Loucy (cell line): ENCODE results near the gene RAB27B.

Experiments
- H2AFZ ChIP-seq: fragments of 200-600 bp; sonication (generic); 2 replicates; pipeline ENCODE4 v1.6.0; 2016; ENCODE audit warnings: antibody characterized with exemption, mild to moderate bottlenecking, low read length, moderate library complexity
- H3F3A ChIP-seq: fragments of 200-600 bp; 2 replicates; pipeline ENCODE4 v1.6.0; 2016; ENCODE audit warnings: antibody characterized with exemption, low read depth, mild to moderate bottlenecking
- H3K27me3 ChIP-seq: fragments of 200-600 bp; sonication (generic); 2 replicates; pipeline ENCODE4 v1.6.1; 2014; ENCODE audit warnings: low read length, mild to moderate bottlenecking; ENCODE audit not compliant: insufficient read depth, poor library complexity, severe bottlenecking
- H3K36me3 ChIP-seq: fragments of 200-600 bp; sonication (generic); 2 replicates; pipeline ENCODE4 v1.6.1; 2016; ENCODE audit warnings: low read length; ENCODE audit not compliant: insufficient read depth
- H3K4me1 ChIP-seq: fragments of 200-600 bp; sonication (generic); 2 replicates; pipeline ENCODE4 v1.5.1; 2014; ENCODE audit warnings: low read length, mild to moderate bottlenecking; ENCODE audit not compliant: insufficient read depth, poor library complexity, severe bottlenecking
- H3K4me2 ChIP-seq: fragments of 200-600 bp; sonication (generic); 2 replicates; pipeline ENCODE4 v1.6.0; 2014; ENCODE audit warnings: antibody characterized with exemption, low read length, low read depth, mild to moderate bottlenecking; ENCODE audit not compliant: poor library complexity, severe bottlenecking
- H3K4me3 ChIP-seq: fragments of 200-600 bp; sonication (generic); 2 replicates; pipeline ENCODE4 v1.5.1; 2014; ENCODE audit warnings: low read length, mild to moderate bottlenecking, mixed read lengths; ENCODE audit not compliant: poor library complexity, severe bottlenecking
- H3K79me2 ChIP-seq: fragments of 200-600 bp; sonication (generic); 2 replicates; pipeline ENCODE4 v1.6.1; 2014; ENCODE audit warnings: low read length; ENCODE audit not compliant: insufficient read depth
- H3K9ac ChIP-seq: fragments of 200-600 bp; sonication (generic); 2 replicates; pipeline ENCODE4 v1.6.0; 2014; ENCODE audit warnings: mild to moderate bottlenecking, low read depth, low read length, moderate library complexity; ENCODE audit not compliant: poor library complexity, severe bottlenecking
- H3K9me2 ChIP-seq: fragments of 200-600 bp; sonication (generic); replicated peaks from 2 replicates; pipeline ENCODE4 v1.6.1; 2016; ENCODE audit warnings: low read depth, low read length, mixed read lengths
- H3K9me3 ChIP-seq: fragments of 200-600 bp; sonication (generic); 2 replicates; pipeline ENCODE4 v1.6.1; 2014; ENCODE audit warnings: mild to moderate bottlenecking, antibody characterized with exemption, low read length, low read depth; ENCODE audit not compliant: insufficient read depth
- H4K20me1 ChIP-seq: fragments of 200-600 bp; sonication (generic); 2 replicates; pipeline ENCODE4 v1.6.0; 2014; ENCODE audit warnings: antibody characterized with exemption, low read length, mild to moderate bottlenecking; ENCODE audit not compliant: insufficient read depth, poor library complexity, severe bottlenecking
- CTCF ChIP-seq: fragments of 200-600 bp; sonication (generic); conservative IDR thresholded peaks from 2 replicates; pipeline ENCODE4 v1.5.1; 2014; ENCODE audit warnings: mild to moderate bottlenecking, antibody characterized with exemption, low read length
- EZH2phosphoT487 ChIP-seq: fragments of 200-600 bp; IDR thresholded peaks from 2 replicates; pipeline ENCODE4 v1.6.1; 2018; ENCODE audit warnings: antibody characterized with exemption, mild to moderate bottlenecking, moderate library complexity, borderline replicate concordance

The RAB27B gene

GRCh38 chr18:54801374-54801773, 26.9 kb upstream of the RAB27B start:
- H3K27me3 ChIP-seq: no peaks in the 10 kb centered on the region
- H3K9me3 ChIP-seq: no peaks in the 10 kb centered on the region
- H3K79me2 ChIP-seq: no peaks in the 10 kb centered on the region
- H3K9me2 ChIP-seq: no peaks in the 10 kb centered on the region
- H3K4me2 ChIP-seq: no peak overlapping the region
- TF ChIP-seq CTCF (no peak), EZH2phosphoT487 (no peak)
- no peaks in the 10 kb centered on the region for H4K20me1 ChIP-seq
- H3K4me3 ChIP-seq: no peak overlapping the region
- H3K4me1 ChIP-seq: peaks cover 26% of the 10 kb centered on the region
- H3K9ac ChIP-seq: no peak overlapping the region
- H2AFZ ChIP-seq: no peak overlapping the region
- H3F3A ChIP-seq: no peaks in the 10 kb centered on the region
- H3K36me3 ChIP-seq: no peaks in the 10 kb centered on the region

GRCh38 chr18:54802178-54802577, 26.1 kb upstream of the RAB27B start:
- H3K4me3 ChIP-seq: no peak overlapping the region
- TF ChIP-seq CTCF: no peak
- no peak for TF ChIP-seq EZH2phosphoT487
- no peaks in the 10 kb centered on the region for H3F3A ChIP-seq
- H3K9ac ChIP-seq: no peak overlapping the region
- no peaks in the 10 kb centered on the region for H3K27me3 ChIP-seq
- H3K9me3 ChIP-seq: no peaks in the 10 kb centered on the region
- no peak overlapping the region for H2AFZ ChIP-seq
- H3K79me2 ChIP-seq: no peaks in the 10 kb centered on the region
- no peaks in the 10 kb centered on the region for H3K9me2 ChIP-seq
- no peaks in the 10 kb centered on the region for H4K20me1 ChIP-seq
- H3K36me3 ChIP-seq: no peaks in the 10 kb centered on the region
- no peak overlapping the region for H3K4me2 ChIP-seq
- H3K4me1 ChIP-seq: peaks cover 33% of the 10 kb centered on the region

GRCh38 chr18:54802686-54803395, 25.4 kb upstream of the RAB27B start:
- Histone ChIP-seq H3K4me2 (no peak overlapping the region), H2AFZ (no peak overlapping the region), H3K79me2 (no peaks in the 10 kb centered on the region), H3K9me3 (no peaks in the 10 kb centered on the region), H3K9ac (no peak overlapping the region), H3K4me1 (peaks cover 40% of the 10 kb centered on the region), H4K20me1 (no peaks in the 10 kb centered on the region), H3K27me3 (no peaks in the 10 kb centered on the region), H3K36me3 (no peaks in the 10 kb centered on the region), H3K4me3 (no peak overlapping the region), H3K9me2 (no peaks in the 10 kb centered on the region), H3F3A (no peaks in the 10 kb centered on the region)
- TF ChIP-seq CTCF (no peak), EZH2phosphoT487 (no peak)
